Measurements from ENCODE around the gene CTNND2.

The CTNND2 gene

DNA sequence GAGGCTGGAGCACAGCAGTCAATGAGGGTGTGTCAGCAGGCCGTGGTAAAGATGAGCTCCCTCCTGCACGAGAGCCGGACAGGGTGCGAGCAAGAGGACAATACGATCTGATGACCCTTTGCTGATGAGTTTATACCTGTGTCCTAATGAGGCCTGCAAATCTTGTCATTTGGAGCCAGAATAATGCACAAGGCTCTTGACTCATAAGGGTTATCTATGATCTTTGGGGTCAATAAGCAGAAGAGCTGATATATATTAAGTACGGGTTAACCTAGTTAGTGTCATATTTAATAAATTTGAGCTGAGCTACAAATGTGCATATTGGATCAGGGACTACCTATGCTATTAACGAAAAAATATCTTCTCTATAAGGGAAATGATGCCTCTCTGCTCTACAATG is 46.9 kb downstream of the CTNND2 start:
- no peak overlapping the region for H4K12ac ChIP-seq (ENCODE audit: low read depth, low read length)
- H3K4me1 ChIP-seq (ENCODE audit: control insufficient read depth in 1 of 2, insufficient read depth in 2 of 2, low read length in 2 of 2): peaks cover 0 to 2% of the 10 kb centered on the region in 2 experiments
- no peak overlapping the region for H2BK120ac ChIP-seq (ENCODE audit: insufficient read depth, low read length, poor library complexity)
- no peaks in the 10 kb centered on the region for H3K36me3 ChIP-seq (ENCODE audit: control insufficient read depth in 1 of 2, insufficient read depth in 2 of 2, low read length in 2 of 2)
- H3K18ac ChIP-seq (ENCODE audit: low read length): no peak overlapping the region
- no peak overlapping the region for H3K9ac ChIP-seq (ENCODE audit: low read length)
- no peak overlapping the region for H4K91ac ChIP-seq (ENCODE audit: low read depth, low read length)
- no peak overlapping the region for H3K4ac ChIP-seq (ENCODE audit: low read depth, low read length)
- no peak overlapping the region for H3K4me3 ChIP-seq (ENCODE audit: low read depth, low read length)
- H3K79me2 ChIP-seq (ENCODE audit: control insufficient read depth, insufficient read depth, low read length, poor library complexity): no peaks in the 10 kb centered on the region
- no peak overlapping the region for H2BK5ac ChIP-seq (ENCODE audit: low read depth, low read length, poor library complexity)
- no peak overlapping the region for H3K27ac ChIP-seq (ENCODE audit: low read depth, low read length)
- no peak overlapping the region for H3K23ac ChIP-seq (ENCODE audit: low read length)
- H3K9me3 ChIP-seq (ENCODE audit: insufficient read depth, low read depth, low read length): no peaks in the 10 kb centered on the region
- no peak overlapping the region for H3K4me2 ChIP-seq (ENCODE audit: low read length)
- peaks cover under 1% of the 10 kb centered on the region for H3K79me1 ChIP-seq (ENCODE audit: low read length)
- WGBS (ENCODE audit: extremely low coverage, insufficient coverage, insufficient read length): no CpG with 5 or more reads among the region's 7 CpGs
- no peak overlapping the region for H2AFZ ChIP-seq (ENCODE audit: insufficient read depth, low read length, poor library complexity)
- no peak overlapping the region for H4K8ac ChIP-seq (ENCODE audit: low read depth, low read length)
- no peak overlapping the region for H3K14ac ChIP-seq (ENCODE audit: low read length)
- no peak overlapping the region for H2AK5ac ChIP-seq (ENCODE audit: low read length)
- no peak for DNase-seq
- no peak overlapping the region for H2BK12ac ChIP-seq (ENCODE audit: low read length)
- H3K27me3 ChIP-seq (ENCODE audit: insufficient read depth, low read length): no peaks in the 10 kb centered on the region

DNA sequence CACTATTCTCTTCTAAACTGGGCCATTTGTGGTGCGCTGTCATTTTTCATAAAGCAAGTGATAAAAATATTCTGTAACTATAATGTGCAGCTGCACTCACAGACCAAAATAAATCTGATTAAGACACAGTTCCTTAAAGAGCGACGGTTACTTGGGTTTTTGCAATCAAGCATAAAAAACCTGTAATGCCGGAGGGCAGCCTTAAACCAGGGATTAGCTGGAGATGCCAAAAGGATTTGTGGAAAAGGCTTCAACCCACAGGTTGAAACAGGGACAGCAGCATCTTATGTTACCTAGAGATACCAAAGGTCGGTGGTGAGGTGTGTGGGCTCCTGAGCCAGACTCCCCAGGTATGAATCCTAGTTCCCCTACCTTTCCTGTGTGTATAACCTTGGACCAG is 49.3 kb downstream of the CTNND2 start:
- Histone ChIP-seq H4K8ac (ENCODE audit: low read depth, low read length) (no peak overlapping the region), H4K12ac (ENCODE audit: low read depth, low read length) (no peak overlapping the region), H3K4me3 (ENCODE audit: low read depth, low read length) (no peak overlapping the region), H3K18ac (ENCODE audit: low read length) (no peak overlapping the region), H2AK5ac (ENCODE audit: low read length) (no peak overlapping the region), H3K36me3 (ENCODE audit: control insufficient read depth in 1 of 2, insufficient read depth in 2 of 2, low read length in 2 of 2) (no peaks in the 10 kb centered on the region), H3K79me1 (ENCODE audit: low read length) (peaks cover 7% of the 10 kb centered on the region), H3K23ac (ENCODE audit: low read length) (no peak overlapping the region), H3K27ac (ENCODE audit: low read depth, low read length) (no peak overlapping the region), H3K4me1 (ENCODE audit: control insufficient read depth in 1 of 2, insufficient read depth in 2 of 2, low read length in 2 of 2) (peaks cover 4 to 10% of the 10 kb centered on the region in 2 experiments), H3K4me2 (ENCODE audit: low read length) (no peak overlapping the region), H4K91ac (ENCODE audit: low read depth, low read length) (no peak overlapping the region), H2AFZ (ENCODE audit: insufficient read depth, low read length, poor library complexity) (no peak overlapping the region), H3K9ac (ENCODE audit: low read length) (no peak overlapping the region), H3K9me3 (ENCODE audit: insufficient read depth, low read depth, low read length) (no peaks in the 10 kb centered on the region), H3K79me2 (ENCODE audit: control insufficient read depth, insufficient read depth, low read length, poor library complexity) (no peaks in the 10 kb centered on the region), H2BK5ac (ENCODE audit: low read depth, low read length, poor library complexity) (no peak overlapping the region), H3K14ac (ENCODE audit: low read length) (no peak overlapping the region), H2BK120ac (ENCODE audit: insufficient read depth, low read length, poor library complexity) (no peak overlapping the region), H3K27me3 (ENCODE audit: insufficient read depth, low read length) (no peaks in the 10 kb centered on the region), H3K4ac (ENCODE audit: low read depth, low read length) (no peak overlapping the region), H2BK12ac (ENCODE audit: low read length) (no peak overlapping the region)
- no CpG with 5 or more reads among the region's 5 CpGs for WGBS (ENCODE audit: extremely low coverage, insufficient coverage, insufficient read length)
- no peak for DNase-seq

DNA sequence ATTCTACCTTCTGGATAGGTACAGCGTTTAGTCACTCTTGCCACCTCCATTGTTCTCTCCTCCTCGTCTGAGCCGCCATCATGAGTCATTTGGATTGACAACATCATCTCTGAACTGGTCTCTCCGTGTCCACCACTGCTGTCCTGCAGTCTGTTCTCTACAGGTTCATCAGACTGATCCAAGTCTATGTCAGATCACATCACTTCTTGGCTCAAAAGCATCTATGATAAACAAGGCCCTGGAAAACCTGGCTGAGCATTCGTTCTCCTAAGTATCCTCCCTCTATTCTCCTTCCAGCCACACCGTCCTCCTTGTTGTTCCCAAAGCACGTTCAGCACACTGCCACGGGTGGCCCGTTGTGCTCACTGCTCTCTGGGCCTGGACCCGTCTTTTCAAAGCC is 50.5 kb downstream of the CTNND2 start:
- Histone ChIP-seq H2BK12ac (ENCODE audit: low read length) (no peak overlapping the region), H3K9me3 (ENCODE audit: insufficient read depth, low read depth, low read length) (no peaks in the 10 kb centered on the region), H3K27me3 (ENCODE audit: insufficient read depth, low read length) (no peaks in the 10 kb centered on the region), H3K9ac (ENCODE audit: low read length) (no peak overlapping the region), H3K23ac (ENCODE audit: low read length) (no peak overlapping the region), H4K12ac (ENCODE audit: low read depth, low read length) (no peak overlapping the region), H3K79me2 (ENCODE audit: control insufficient read depth, insufficient read depth, low read length, poor library complexity) (no peaks in the 10 kb centered on the region), H2BK5ac (ENCODE audit: low read depth, low read length, poor library complexity) (no peak overlapping the region), H3K4ac (ENCODE audit: low read depth, low read length) (no peak overlapping the region), H3K4me1 (ENCODE audit: control insufficient read depth in 1 of 2, insufficient read depth in 2 of 2, low read length in 2 of 2) (peaks cover 4 to 10% of the 10 kb centered on the region in 2 experiments), H3K36me3 (ENCODE audit: control insufficient read depth in 1 of 2, insufficient read depth in 2 of 2, low read length in 2 of 2) (no peaks in the 10 kb centered on the region), H3K4me2 (ENCODE audit: low read length) (no peak overlapping the region), H3K27ac (ENCODE audit: low read depth, low read length) (no peak overlapping the region), H4K91ac (ENCODE audit: low read depth, low read length) (no peak overlapping the region), H3K14ac (ENCODE audit: low read length) (no peak overlapping the region), H2AFZ (ENCODE audit: insufficient read depth, low read length, poor library complexity) (no peak overlapping the region), H3K79me1 (ENCODE audit: low read length) (peaks cover 7% of the 10 kb centered on the region), H2BK120ac (ENCODE audit: insufficient read depth, low read length, poor library complexity) (no peak overlapping the region), H3K4me3 (ENCODE audit: low read depth, low read length) (no peak overlapping the region), H2AK5ac (ENCODE audit: low read length) (no peak overlapping the region), H4K8ac (ENCODE audit: low read depth, low read length) (no peak overlapping the region), H3K18ac (ENCODE audit: low read length) (no peak overlapping the region)
- WGBS (ENCODE audit: extremely low coverage, insufficient coverage, insufficient read length): no CpG with 5 or more reads among the region's 10 CpGs
- DNase-seq: no peak

DNA sequence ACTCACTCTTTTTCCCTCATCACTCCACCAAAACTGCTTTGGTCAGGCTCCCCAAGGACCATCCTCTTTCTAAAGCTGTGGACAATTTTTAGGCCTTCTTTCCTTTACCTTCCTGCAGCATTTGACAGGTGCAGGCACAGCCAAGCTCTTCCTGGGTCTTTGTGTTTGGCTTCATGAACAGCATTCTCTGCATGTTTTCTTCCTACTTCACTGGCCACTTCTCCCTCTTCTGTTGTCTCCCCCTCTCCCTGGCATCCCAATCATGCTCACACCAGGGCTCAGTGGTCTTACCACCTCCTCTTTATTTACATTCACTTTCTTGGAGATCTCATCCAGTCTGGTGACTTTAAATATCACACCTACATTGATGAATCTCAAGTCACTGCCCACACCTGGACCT is 51.1 kb downstream of the CTNND2 start:
- H3K4me2 ChIP-seq (ENCODE audit: low read length): no peak overlapping the region
- no peak overlapping the region for H2BK120ac ChIP-seq (ENCODE audit: insufficient read depth, low read length, poor library complexity)
- H2BK5ac ChIP-seq (ENCODE audit: low read depth, low read length, poor library complexity): no peak overlapping the region
- no peak overlapping the region for H2BK12ac ChIP-seq (ENCODE audit: low read length)
- H3K36me3 ChIP-seq (ENCODE audit: control insufficient read depth in 1 of 2, insufficient read depth in 2 of 2, low read length in 2 of 2): no peaks in the 10 kb centered on the region
- H3K9me3 ChIP-seq (ENCODE audit: insufficient read depth, low read depth, low read length): no peaks in the 10 kb centered on the region
- H3K79me1 ChIP-seq (ENCODE audit: low read length): peaks cover 7% of the 10 kb centered on the region
- H3K4me1 ChIP-seq (ENCODE audit: control insufficient read depth in 1 of 2, insufficient read depth in 2 of 2, low read length in 2 of 2): peaks cover 4 to 10% of the 10 kb centered on the region in 2 experiments
- H3K14ac ChIP-seq (ENCODE audit: low read length): no peak overlapping the region
- H3K79me2 ChIP-seq (ENCODE audit: control insufficient read depth, insufficient read depth, low read length, poor library complexity): no peaks in the 10 kb centered on the region
- no peak overlapping the region for H3K9ac ChIP-seq (ENCODE audit: low read length)
- no peaks in the 10 kb centered on the region for H3K27me3 ChIP-seq (ENCODE audit: insufficient read depth, low read length)
- no peak overlapping the region for H4K8ac ChIP-seq (ENCODE audit: low read depth, low read length)
- H3K23ac ChIP-seq (ENCODE audit: low read length): no peak overlapping the region
- H4K91ac ChIP-seq (ENCODE audit: low read depth, low read length): no peak overlapping the region
- no peak for DNase-seq
- H2AK5ac ChIP-seq (ENCODE audit: low read length): no peak overlapping the region
- H3K4ac ChIP-seq (ENCODE audit: low read depth, low read length): no peak overlapping the region
- no peak overlapping the region for H3K18ac ChIP-seq (ENCODE audit: low read length)
- H4K12ac ChIP-seq (ENCODE audit: low read depth, low read length): no peak overlapping the region
- H2AFZ ChIP-seq (ENCODE audit: insufficient read depth, low read length, poor library complexity): no peak overlapping the region
- H3K27ac ChIP-seq (ENCODE audit: low read depth, low read length): no peak overlapping the region
- H3K4me3 ChIP-seq (ENCODE audit: low read depth, low read length): no peak overlapping the region
